GM19468 (cell line): ENCODE results near the gene DNAJC7.
"Not testable (repeated sequence)": the region's sequence is repeated elsewhere in the genome, so short reads cannot be mapped to it uniquely, and the experiment has no call there.

Experiments used
- ATAC-seq: cut with Tn5 transposase; IDR thresholded peaks from one replicate; pipeline ENCODE4 v1.9.1; 2021; ENCODE audit warnings: mild to moderate bottlenecking, moderate library complexity, moderate number of reproducible peaks; ENCODE audit not compliant: unreplicated experiment; ENCODE audit errors: extremely low read depth

The DNAJC7 gene

GRCh38 chr17:41962111-41962510 lies 55.1 kb downstream of the DNAJC7 start:
- ATAC-seq: no peak

GRCh38 chr17:41959336-41960095 lies 57.7 kb downstream of the DNAJC7 start:
- no peak for ATAC-seq

- no peak for ATAC-seq
These were observed 58.3 kb downstream of the DNAJC7 start for GRCh38 chr17:41959030-41959335.

GRCh38 chr17:41957869-41958439 lies 59.3 kb downstream of the DNAJC7 start:
- ATAC-seq: no peak

GRCh38 chr17:41957031-41957868 lies 60.0 kb downstream of the DNAJC7 start:
- ATAC-seq: no peak

- no peak for ATAC-seq
These were observed 60.7 kb downstream of the DNAJC7 start for GRCh38 chr17:41956522-41956921.

GRCh38 chr17:41948762-41949460 lies 68.3 kb downstream of the DNAJC7 start:
- ATAC-seq: no peak

GRCh38 chr17:41944943-41945342 lies 72.3 kb downstream of the DNAJC7 start:
- ATAC-seq: no peak

GRCh38 chr17:41943492-41943891 lies 73.7 kb downstream of the DNAJC7 start:
- ATAC-seq: no peak

- ATAC-seq: no peak
These were observed 74.4 kb downstream of the DNAJC7 start for GRCh38 chr17:41942626-41943373.

- ATAC-seq: no peak
These were observed 76.1 kb downstream of the DNAJC7 start for GRCh38 chr17:41941168-41941567.

GRCh38 chr17:41939693-41940090 lies 77.5 kb downstream of the DNAJC7 start:
- ATAC-seq: no peak

- ATAC-seq: no peak
These were observed 78.1 kb downstream of the DNAJC7 start for GRCh38 chr17:41939044-41939692.

GRCh38 chr17:41937970-41938954 lies 79.0 kb downstream of the DNAJC7 start:
- ATAC-seq: no peak

- no peak for ATAC-seq
These were observed 81.6 kb downstream of the DNAJC7 start for GRCh38 chr17:41935641-41936040.

- no peak for ATAC-seq
These were observed 84.3 kb downstream of the DNAJC7 start for GRCh38 chr17:41932816-41933389.

- not testable (repeated sequence) for ATAC-seq
These were observed 85.5 kb downstream of the DNAJC7 start for GRCh38 chr17:41931715-41932114.

- ATAC-seq: not testable (repeated sequence)
These were observed 86.4 kb downstream of the DNAJC7 start for GRCh38 chr17:41930833-41931156.
